GM12874 (cell line): Measurements from ENCODE around the gene MED12.

Experiments
- CTCF ChIP-seq: IDR thresholded peaks from 2 replicates; pipeline ENCODE4 v1.5.1; 2011; ENCODE audit warnings: low read depth, mild to moderate bottlenecking, control low read depth, low read length, moderate library complexity; ENCODE audit not compliant: insufficient read depth

Gene MED12

GRCh38 chrX:71118032-71118984 lies at the start of gene MED12:
TSS of gene MED12 (plus strand) at chrX:71118596. CDS start at chrX:71118755, 159 bp downstream.
- TF ChIP-seq CTCF = no peak

DNA sequence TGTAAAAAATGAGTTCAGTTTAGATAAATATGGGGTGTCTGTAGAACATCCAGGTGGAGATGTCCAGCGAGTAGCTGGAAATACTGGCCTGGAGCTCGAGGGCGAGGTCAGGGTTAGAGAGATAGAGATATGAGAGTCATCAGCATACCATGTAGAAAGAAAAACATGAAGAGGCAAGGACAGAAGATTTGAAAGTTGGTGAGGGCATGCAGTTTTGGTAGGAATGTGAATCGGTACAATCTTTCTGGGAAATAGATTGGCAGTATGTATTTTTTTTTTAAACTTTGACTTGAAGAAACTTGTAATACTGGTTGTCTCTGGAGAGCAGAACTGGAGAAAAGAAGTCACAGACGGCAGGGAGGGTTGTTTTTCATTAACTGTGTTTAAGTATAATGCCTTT lies 47.9 kb upstream of the MED12 start:
- TF ChIP-seq CTCF = no peak

GRCh38 chrX:71081330-71082123 lies 36.9 kb upstream of the MED12 start:
- TF ChIP-seq CTCF = no peak

- no peak for TF ChIP-seq CTCF
Measured at GRCh38 chrX:71082124-71082647, 36.2 kb upstream of the MED12 start.

DNA sequence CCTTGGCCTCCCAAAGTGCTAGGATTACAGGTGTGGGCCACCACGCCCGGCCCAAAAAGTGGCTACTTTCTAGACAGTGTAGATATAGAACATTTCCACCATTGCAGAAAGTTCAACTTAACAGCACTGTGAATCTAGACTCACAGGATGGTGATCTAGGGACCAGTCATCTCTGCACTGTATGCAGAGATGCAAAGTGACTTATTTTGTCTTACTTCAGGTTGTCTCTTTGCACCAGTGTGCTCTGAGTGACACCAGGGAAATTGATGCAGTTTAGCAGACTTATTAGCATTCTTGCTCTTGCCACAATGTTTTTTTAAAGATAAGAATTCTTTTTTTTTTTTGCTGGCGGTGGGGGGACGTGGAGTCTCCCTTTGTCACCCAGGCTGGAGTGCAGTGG lies 35.6 kb upstream of the MED12 start:
- TF ChIP-seq CTCF = no peak

DNA sequence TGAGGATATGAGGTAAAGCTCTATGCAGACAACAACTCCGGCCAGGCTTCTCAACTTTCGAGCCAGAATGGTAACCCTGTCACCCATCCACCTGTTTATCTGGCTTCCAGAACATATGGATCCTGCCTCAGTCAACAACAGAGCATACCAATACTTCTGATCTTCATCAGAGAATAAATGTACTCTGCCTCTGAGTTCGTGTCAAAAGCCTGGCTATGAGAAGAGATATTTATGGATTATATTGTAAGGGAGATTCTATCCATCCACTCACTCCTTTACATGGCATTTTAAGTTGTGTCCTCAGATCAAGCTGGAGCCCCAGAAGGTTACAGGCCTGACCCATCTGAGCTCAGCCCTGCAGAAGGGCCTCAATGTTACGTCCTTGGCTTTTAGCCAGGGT lies 32.5 kb upstream of the MED12 start:
- no peak for TF ChIP-seq CTCF

DNA sequence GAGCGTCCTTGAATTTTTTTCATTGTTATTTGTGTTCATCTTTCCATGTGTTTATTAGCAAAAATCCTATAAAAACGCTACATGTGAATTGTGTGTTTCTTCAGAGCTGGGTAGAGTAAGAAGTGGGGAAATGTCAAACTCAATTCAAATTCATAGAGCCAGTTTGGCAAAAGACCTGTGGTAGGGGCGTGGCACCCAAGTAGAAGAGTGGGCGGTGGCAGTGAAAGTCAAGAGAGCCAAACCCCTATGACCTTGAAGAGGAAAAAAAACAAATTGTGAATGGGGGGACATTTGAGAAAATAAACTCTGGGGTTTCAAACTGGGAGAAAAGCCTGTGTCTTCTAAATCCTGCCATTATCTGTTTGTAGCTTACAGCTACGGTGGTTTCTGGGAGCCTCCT lies 27.1 kb upstream of the MED12 start:
- TF ChIP-seq CTCF = no peak
